GM12801 (cell line): ENCODE results near the gene PRSS38.

Source experiments
- TF ChIP-seq, protein P1 (sequence below): IDR thresholded peaks from one replicate; pipeline ENCODE4 v1.5.1; 2011; ENCODE audit warnings: control low read depth; ENCODE audit not compliant: insufficient read length; ENCODE audit errors: extremely low read depth

The PRSS38 gene

DNA sequence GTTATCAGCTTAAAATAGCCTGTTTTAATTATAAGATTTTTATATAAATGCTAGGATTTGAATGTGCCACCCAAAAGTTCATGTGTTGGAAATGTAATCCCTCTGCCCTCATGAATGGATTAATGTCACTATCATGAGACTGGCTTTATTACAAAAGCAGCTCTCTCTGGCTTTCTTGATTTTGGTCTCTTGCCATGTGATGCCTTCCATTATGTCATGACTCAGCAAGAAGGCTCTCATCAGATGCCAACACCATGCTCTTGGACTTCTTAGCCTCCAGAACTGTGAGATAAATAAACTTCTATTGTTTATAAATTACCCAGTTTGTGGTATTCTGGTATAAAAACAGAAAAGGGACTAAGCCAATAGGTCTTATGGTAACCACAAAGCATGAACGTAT, 6.9 kb upstream of the PRSS38 start:
- TF ChIP-seq, protein P1, sequence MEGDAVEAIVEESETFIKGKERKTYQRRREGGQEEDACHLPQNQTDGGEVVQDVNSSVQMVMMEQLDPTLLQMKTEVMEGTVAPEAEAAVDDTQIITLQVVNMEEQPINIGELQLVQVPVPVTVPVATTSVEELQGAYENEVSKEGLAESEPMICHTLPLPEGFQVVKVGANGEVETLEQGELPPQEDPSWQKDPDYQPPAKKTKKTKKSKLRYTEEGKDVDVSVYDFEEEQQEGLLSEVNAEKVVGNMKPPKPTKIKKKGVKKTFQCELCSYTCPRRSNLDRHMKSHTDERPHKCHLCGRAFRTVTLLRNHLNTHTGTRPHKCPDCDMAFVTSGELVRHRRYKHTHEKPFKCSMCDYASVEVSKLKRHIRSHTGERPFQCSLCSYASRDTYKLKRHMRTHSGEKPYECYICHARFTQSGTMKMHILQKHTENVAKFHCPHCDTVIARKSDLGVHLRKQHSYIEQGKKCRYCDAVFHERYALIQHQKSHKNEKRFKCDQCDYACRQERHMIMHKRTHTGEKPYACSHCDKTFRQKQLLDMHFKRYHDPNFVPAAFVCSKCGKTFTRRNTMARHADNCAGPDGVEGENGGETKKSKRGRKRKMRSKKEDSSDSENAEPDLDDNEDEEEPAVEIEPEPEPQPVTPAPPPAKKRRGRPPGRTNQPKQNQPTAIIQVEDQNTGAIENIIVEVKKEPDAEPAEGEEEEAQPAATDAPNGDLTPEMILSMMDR: no peak

DNA sequence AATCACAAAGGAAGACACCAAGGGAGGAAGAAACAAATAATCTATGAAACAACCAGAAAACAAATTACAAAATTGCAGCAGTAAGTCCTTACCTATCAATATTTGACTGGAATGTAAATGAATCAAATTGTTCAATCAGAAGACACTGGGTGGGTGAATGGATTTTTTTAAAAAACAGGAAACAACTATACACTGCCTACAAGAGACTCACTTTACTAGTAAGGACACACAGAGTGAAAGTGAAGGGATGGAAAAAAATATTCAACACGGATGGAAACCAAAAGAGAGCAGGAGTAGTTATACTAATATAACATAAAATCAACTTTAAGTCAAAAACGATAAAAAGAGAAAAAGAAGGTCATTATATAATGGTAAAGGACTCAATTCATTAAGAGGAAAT, 6.4 kb upstream of the PRSS38 start:
- TF ChIP-seq, protein P1: no peak

DNA sequence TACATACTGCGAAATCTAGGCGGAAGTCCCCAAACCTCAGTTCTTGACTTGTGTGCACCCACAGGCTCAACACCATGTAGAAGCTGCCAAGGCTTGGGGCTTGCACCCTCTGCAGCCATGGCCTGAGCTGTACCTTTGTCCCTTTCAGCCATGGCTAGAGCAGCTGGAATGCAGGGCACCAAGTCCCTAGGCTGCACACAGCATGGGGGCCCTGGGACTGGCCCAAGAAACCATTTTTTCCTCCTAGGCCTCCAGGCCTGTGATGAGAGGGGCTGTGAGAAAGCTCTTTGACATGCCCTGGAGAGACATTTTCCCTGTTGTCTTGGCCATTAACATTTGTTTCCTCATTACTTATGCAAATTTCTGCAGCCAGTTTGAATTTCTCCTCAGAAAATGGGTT, 1.5 kb upstream of the PRSS38 start:
- TF ChIP-seq, protein P1: no peak

DNA sequence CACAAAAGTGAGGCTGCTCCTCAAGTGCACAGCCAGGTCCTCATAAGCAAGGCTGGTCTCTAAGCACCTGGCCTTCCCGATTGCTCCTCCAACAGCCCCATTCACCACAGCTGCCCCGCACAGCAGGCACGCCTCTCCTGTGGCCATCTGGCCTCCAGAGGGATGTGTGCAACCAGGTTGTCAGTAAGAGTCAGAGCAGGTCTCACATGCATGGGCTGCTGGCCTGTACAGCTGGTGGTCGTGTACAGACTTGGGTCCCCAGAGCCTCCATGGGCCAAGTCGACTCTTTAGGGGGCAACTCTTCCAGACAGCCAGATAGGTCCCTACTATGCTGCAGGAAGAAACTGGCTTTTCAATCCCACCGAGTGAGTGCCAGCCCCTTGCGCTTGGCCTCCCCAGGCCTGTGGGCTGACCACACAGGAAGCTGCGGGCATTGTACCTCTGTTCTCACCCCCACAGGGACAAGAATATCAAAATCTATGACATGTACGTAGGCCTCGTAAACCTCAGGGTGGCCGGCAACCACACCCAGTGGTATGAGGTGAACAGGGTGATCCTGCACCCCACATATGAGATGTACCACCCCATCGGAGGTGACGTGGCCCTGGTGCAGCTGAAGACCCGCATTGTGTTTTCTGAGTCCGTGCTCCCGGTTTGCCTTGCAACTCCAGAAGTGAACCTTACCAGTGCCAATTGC, 1.4 kb downstream of the PRSS38 start:
- TF ChIP-seq, protein P1: no peak

DNA sequence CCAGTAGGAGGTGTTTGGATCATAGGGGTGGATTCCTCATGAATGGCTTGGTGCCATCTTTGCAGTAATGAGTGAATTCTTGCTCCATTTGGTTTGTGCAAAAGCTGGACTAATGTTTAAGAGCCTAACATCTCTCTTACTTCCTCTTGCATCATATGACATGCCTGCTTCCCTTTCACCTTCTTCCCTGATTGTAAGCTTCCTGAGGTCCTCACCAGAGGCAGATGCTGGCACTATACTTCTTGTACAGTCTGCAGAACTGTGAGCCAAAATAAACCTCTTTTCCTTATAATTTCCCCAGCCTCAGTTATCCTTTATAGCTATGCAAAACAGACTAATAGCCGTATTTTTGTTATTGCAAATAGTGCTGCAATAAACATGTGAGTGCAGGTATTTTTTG, 8.1 kb downstream of the PRSS38 start:
- TF ChIP-seq, protein P1: no peak

DNA sequence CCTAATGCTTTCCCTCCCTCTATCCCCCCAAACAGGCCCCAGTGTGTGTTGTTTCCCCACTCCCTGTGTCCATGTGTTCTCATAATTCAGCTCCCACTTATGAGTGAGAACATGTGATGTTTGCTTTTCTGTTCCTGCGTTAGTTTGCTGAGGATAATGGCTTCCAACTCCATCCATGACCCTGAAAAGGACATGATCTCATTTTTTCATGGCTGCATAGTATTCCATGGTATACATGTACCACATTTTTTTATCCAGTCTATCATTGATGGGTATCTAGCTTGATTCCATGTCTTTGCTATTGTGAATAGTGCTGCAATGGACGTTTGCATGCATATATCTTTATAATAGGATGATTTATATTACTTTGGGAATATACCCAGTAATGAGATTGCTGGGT, 8.7 kb downstream of the PRSS38 start:
- TF ChIP-seq, protein P1: no peak

DNA sequence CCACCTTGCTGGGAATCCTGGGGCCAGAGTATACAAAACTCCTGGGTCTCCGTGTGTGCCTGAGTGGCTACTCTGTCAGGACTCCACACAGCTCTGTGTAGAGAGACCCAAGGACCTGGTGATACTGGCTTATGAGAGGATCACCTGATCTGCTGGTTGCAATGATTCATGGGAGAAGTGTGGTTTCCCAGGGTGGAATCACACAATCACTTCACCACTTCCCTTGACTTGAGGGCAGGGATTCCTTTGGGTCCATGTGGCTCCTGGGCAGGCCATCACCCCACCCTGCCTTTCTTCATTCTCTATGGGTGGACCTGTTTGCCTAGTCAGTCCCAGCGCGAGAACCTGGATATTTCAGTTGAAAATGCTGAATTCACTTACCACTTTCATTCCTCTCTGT, 13.3 kb downstream of the PRSS38 start:
- TF ChIP-seq, protein P1: no peak
